T47D (cell line): ENCODE measurements around the gene PHF13.
"Not testable (repeated sequence)": the region's sequence is repeated elsewhere in the genome, so short reads cannot be mapped to it uniquely, and the experiment has no call there.

Experiments used
- DNase-seq, 2 experiments: peaks; one replicate each; pipeline versions ENCODE4 v3.0.0 to v3.0.0-alpha.2; 2011 to 2012; ENCODE audit warnings: low read depth in 1 of 2, low spot score in 1 of 2
- JUND ChIP-seq: IDR thresholded peaks from 2 replicates; pipeline ENCODE4 v1.6.1; 2012; ENCODE audit warnings: low read depth
- in situ Hi-C: cut with HindIII; loops from 2 replicates; pipeline ENCODE4 v1.10.0; 2016; ENCODE audit warnings: low sequenced_read_pairs, low pct_unique_long_range_greater_than_20kb

PHF13 gene

GRCh38 chr1:6632588-6633514, 19.3 kb downstream of the PHF13 start:
- in situ Hi-C loops = no loop called here
- no peak for TF ChIP-seq JUND
- no peak for DNase-seq

GRCh38 chr1:6634371-6635052, 21.0 kb downstream of the PHF13 start:
- DNase-seq = peak; percentile 47 to 48
- TF ChIP-seq JUND = no peak
- in situ Hi-C loops = no loop called here

GRCh38 chr1:6635161-6635909, 21.8 kb downstream of the PHF13 start:
- in situ Hi-C loops = no loop called here
- no peak for DNase-seq
- no peak for TF ChIP-seq JUND

- in situ Hi-C loops = no loop called here
- TF ChIP-seq JUND = no peak
Measured at GRCh38 chr1:6635910-6636760, 22.6 kb downstream of the PHF13 start.

GRCh38 chr1:6636778-6637177, 23.2 kb downstream of the PHF13 start:
- in situ Hi-C loops, DNase-seq: not testable (repeated sequence)

More at GRCh38 chr1:6635910-6636760, 22.6 kb downstream of the PHF13 start:
- no peak for DNase-seq

GRCh38 chr1:6637770-6638169, 24.2 kb downstream of the PHF13 start:
- TF ChIP-seq JUND = no peak
- no peak for DNase-seq
- in situ Hi-C loops = no loop called here

GRCh38 chr1:6638226-6638625, 24.7 kb downstream of the PHF13 start:
- no peak for TF ChIP-seq JUND
- no peak for DNase-seq
- in situ Hi-C loops = no loop called here

- DNase-seq, in situ Hi-C loops: not testable (repeated sequence)
Measured at GRCh38 chr1:6640867-6641266, 27.3 kb downstream of the PHF13 start.

GRCh38 chr1:6645018-6645417, 31.5 kb downstream of the PHF13 start:
- DNase-seq = no peak
- in situ Hi-C loops = no loop called here
- no peak for TF ChIP-seq JUND

GRCh38 chr1:6646499-6647148, 33.1 kb downstream of the PHF13 start:
- no peak for TF ChIP-seq JUND
- in situ Hi-C loops = no loop called here
- peak; percentile 54 to 74 for DNase-seq

GRCh38 chr1:6648556-6648955, 35.0 kb downstream of the PHF13 start:
- in situ Hi-C loops = no loop called here
- no peak for DNase-seq
- TF ChIP-seq JUND = no peak

- no peak for DNase-seq
- in situ Hi-C loops = no loop called here
- no peak for TF ChIP-seq JUND
Measured at GRCh38 chr1:6651909-6652308, 38.4 kb downstream of the PHF13 start.
